Gastrocnemius medialis (tissue), 4 donors: ENCODE results near the gene CFAP299. TPM values are rescaled to one million over a fixed set of nuclear protein-coding genes. Genes with fewer than 3 reads are reported as not detected.

Experiments
- ATAC-seq, 2 donors: fragments of 150-250 bp; one replicate each; pipeline ENCODE4 v1.9.1; 2016
- DNase-seq, 2 donors: peaks; one replicate each; pipeline ENCODE4 v3.0.0-alpha.2; 2019
- H3K27ac ChIP-seq, 4 donors: fragments of 200-600 bp; sonication (generic); 1 replicate in 1 of 4; 2 replicates in 3 of 4; pipeline ENCODE4 v1.5.1; 2016 to 2018; ENCODE audit warnings: mild to moderate bottlenecking in 2 of 4, moderate library complexity in 1 of 4
- H3K27me3 ChIP-seq, 3 donors: fragments of 200-600 bp; sonication (generic) in 2 of 3; 1 replicate in 1 of 3; 2 replicates in 2 of 3; pipeline versions ENCODE4 v1.5.1 to v1.6.0; 2016 to 2019; ENCODE audit warnings: mild to moderate bottlenecking in 1 of 3, moderate library complexity in 1 of 3
- H3K36me3 ChIP-seq, 2 donors: fragments of 200-600 bp; sonication (generic) in 1 of 2; one replicate each; pipeline ENCODE4 v1.5.1; 2017 to 2018
- H3K4me1 ChIP-seq, 2 donors: fragments of 200-600 bp; sonication (generic) in 1 of 2; one replicate each; pipeline ENCODE4 v1.5.1; 2016 to 2017; ENCODE audit warnings: mild to moderate bottlenecking in 2 of 2
- H3K4me3 ChIP-seq, 4 donors: fragments of 200-600 bp; sonication (generic) in 3 of 4; 1 replicate in 1 of 4; 2 replicates in 3 of 4; pipeline ENCODE4 v1.5.1; 2016 to 2019; ENCODE audit warnings: mild to moderate bottlenecking in 2 of 4
- H3K9me3 ChIP-seq, 3 donors: fragments of 200-600 bp; sonication (generic) in 2 of 3; 1 replicate in 1 of 3; 2 replicates in 2 of 3; pipeline ENCODE4 v1.5.1; 2016 to 2019
- CTCF ChIP-seq, 5 experiments: fragments of 450-650 bp in 3 of 5; fragments of 200-600 bp in 2 of 5; sonication (generic) in 2 of 5; IDR thresholded peaks in 4 of 5; conservative IDR thresholded peaks in 1 of 5; 1 replicate in 4 of 5; 2 replicates in 1 of 5; pipeline ENCODE4 v1.5.1; 2016 to 2019; ENCODE audit warnings: antibody characterized with exemption in 5 of 5, mild to moderate bottlenecking in 3 of 5, moderate library complexity in 3 of 5
- POLR2A ChIP-seq, 2 donors: fragments of 450-650 bp; IDR thresholded peaks; one replicate each; pipeline ENCODE4 v1.6.1; 2017; ENCODE audit warnings: antibody characterized with exemption in 2 of 2, mild to moderate bottlenecking in 2 of 2, moderate library complexity in 2 of 2
- in situ Hi-C, 4 donors: fragments of 200-750 bp; cut with MboI; loops; one replicate each; pipeline versions ENCODE4 v1.15.0 to v1.8.0; 2017; ENCODE audit warnings: low sequenced_read_pairs in 4 of 4
- intact Hi-C: fragments of 100-400 bp; cut with DNase I; formaldehyde crosslinking; loops from one replicate; pipeline ENCODE4 v1.15.1; 2023; ENCODE audit warnings: low total_unique reads
- total RNA-seq, 4 donors: library from RNA; depleted of rRNA; stranded (reverse); fragments of >200 nt; gene quantifications; one replicate each; pipeline versions ENCODE4 v1.1.0 to v1.2.3, GENCODE V29; 2016

Gene CFAP299
- total RNA-seq, 4 donors from 2014 or later: not detected

GRCh38 chr4:80447493-80447892 lies 112.0 kb downstream of the CFAP299 start:
- no peaks in the 10 kb centered on the region for H3K27me3 ChIP-seq
- H3K36me3 ChIP-seq: no peaks in the 10 kb centered on the region
- in situ Hi-C loops (no loop called here), intact Hi-C loops (no loop called here)
- no peak overlapping the region for H3K4me3 ChIP-seq
- ATAC-seq (no peak), DNase-seq (no peak)
- H3K27ac ChIP-seq: no peak overlapping the region
- H3K4me1 ChIP-seq: no peaks in the 10 kb centered on the region
- no peaks in the 10 kb centered on the region for H3K9me3 ChIP-seq
- TF ChIP-seq POLR2A (IDR thresholded peaks at IDR 0.05): no peak
- TF ChIP-seq CTCF (IDR thresholded peaks at IDR 0.05 in 4 of 5, conservative IDR thresholded peaks at IDR 0.05 in 1 of 5): no peak

GRCh38 chr4:80448056-80448455 lies 112.5 kb downstream of the CFAP299 start:
- intact Hi-C loops: no loop called here
- DNase-seq: no peak
- Histone ChIP-seq H3K4me3 (no peak overlapping the region), H3K36me3 (no peaks in the 10 kb centered on the region), H3K27ac (no peak overlapping the region), H3K27me3 (no peaks in the 10 kb centered on the region), H3K9me3 (no peaks in the 10 kb centered on the region), H3K4me1 (no peaks in the 10 kb centered on the region)
- in situ Hi-C loops: no loop called here
- no peak for ATAC-seq
- TF ChIP-seq CTCF (IDR thresholded peaks at IDR 0.05 in 4 of 5, conservative IDR thresholded peaks at IDR 0.05 in 1 of 5): no peak

GRCh38 chr4:80452055-80452454 lies 116.5 kb downstream of the CFAP299 start:
- DNase-seq: no peak
- in situ Hi-C loops: no loop called here
- intact Hi-C loops: no loop called here

GRCh38 chr4:80452768-80453167 lies 117.2 kb downstream of the CFAP299 start:
- no peaks in the 10 kb centered on the region for H3K4me1 ChIP-seq
- no peak for ATAC-seq
- in situ Hi-C loops: no loop called here
- no peaks in the 10 kb centered on the region for H3K36me3 ChIP-seq
- no peak overlapping the region for H3K4me3 ChIP-seq
- DNase-seq: no peak
- no peak overlapping the region for H3K27ac ChIP-seq
- no peaks in the 10 kb centered on the region for H3K9me3 ChIP-seq
- H3K27me3 ChIP-seq: no peaks in the 10 kb centered on the region
- TF ChIP-seq POLR2A (IDR thresholded peaks at IDR 0.05): no peak
- TF ChIP-seq CTCF (IDR thresholded peaks at IDR 0.05 in 4 of 5, conservative IDR thresholded peaks at IDR 0.05 in 1 of 5): no peak
- intact Hi-C loops: no loop called here

More at GRCh38 chr4:80452055-80452454, 116.5 kb downstream of the CFAP299 start:
- Histone ChIP-seq H3K27ac (no peak overlapping the region), H3K27me3 (no peaks in the 10 kb centered on the region), H3K9me3 (no peaks in the 10 kb centered on the region), H3K4me1 (no peaks in the 10 kb centered on the region), H3K36me3 (no peaks in the 10 kb centered on the region), H3K4me3 (no peak overlapping the region)
- no peak for ATAC-seq
- TF ChIP-seq POLR2A (IDR thresholded peaks at IDR 0.05) (no peak), CTCF (IDR thresholded peaks at IDR 0.05 in 4 of 5, conservative IDR thresholded peaks at IDR 0.05 in 1 of 5) (no peak)

GRCh38 chr4:80454040-80454439 lies 118.5 kb downstream of the CFAP299 start:
- H3K4me1 ChIP-seq: no peaks in the 10 kb centered on the region
- intact Hi-C loops: no loop called here
- no peak for DNase-seq
- in situ Hi-C loops: no loop called here
- H3K36me3 ChIP-seq: no peaks in the 10 kb centered on the region
- H3K4me3 ChIP-seq: no peak overlapping the region
- ATAC-seq: no peak
- H3K27ac ChIP-seq: no peak overlapping the region
- no peak for TF ChIP-seq POLR2A (IDR thresholded peaks at IDR 0.05)
- no peak for TF ChIP-seq CTCF (IDR thresholded peaks at IDR 0.05 in 4 of 5, conservative IDR thresholded peaks at IDR 0.05 in 1 of 5)
- no peaks in the 10 kb centered on the region for H3K9me3 ChIP-seq
- no peaks in the 10 kb centered on the region for H3K27me3 ChIP-seq
